ENCODE data around the gene ADGRA3.

DNA sequence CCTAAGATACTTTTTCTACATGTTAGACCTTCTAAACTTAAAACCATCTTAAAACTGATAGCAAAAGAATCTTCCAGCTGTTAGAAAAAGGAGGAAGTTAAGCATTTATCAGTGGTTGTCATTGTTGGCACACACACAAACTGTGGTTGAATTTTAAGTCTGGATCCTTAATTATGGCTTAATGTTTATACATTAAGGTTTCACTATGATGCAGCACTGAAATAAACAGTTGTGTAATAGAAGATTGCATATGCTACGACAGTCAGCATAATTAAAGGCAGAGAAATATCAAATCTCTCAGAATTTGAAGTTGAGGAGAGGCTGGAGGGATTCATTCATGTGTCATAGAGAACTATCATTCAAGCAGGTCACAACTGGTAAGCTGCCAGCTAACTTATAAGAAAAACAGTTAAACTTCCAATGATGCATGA is 32.3 kb downstream of the ADGRA3 start:
- TF ChIP-seq, protein P1, sequence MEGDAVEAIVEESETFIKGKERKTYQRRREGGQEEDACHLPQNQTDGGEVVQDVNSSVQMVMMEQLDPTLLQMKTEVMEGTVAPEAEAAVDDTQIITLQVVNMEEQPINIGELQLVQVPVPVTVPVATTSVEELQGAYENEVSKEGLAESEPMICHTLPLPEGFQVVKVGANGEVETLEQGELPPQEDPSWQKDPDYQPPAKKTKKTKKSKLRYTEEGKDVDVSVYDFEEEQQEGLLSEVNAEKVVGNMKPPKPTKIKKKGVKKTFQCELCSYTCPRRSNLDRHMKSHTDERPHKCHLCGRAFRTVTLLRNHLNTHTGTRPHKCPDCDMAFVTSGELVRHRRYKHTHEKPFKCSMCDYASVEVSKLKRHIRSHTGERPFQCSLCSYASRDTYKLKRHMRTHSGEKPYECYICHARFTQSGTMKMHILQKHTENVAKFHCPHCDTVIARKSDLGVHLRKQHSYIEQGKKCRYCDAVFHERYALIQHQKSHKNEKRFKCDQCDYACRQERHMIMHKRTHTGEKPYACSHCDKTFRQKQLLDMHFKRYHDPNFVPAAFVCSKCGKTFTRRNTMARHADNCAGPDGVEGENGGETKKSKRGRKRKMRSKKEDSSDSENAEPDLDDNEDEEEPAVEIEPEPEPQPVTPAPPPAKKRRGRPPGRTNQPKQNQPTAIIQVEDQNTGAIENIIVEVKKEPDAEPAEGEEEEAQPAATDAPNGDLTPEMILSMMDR (IDR thresholded peaks at IDR 0.05 in 8 of 11, conservative IDR thresholded peaks at IDR 0.05 in 3 of 11), result no peak
- no peak for TF ChIP-seq POLR2AphosphoS5 (IDR thresholded peaks at IDR 0.05)
- no peak for TF ChIP-seq POLR2A (IDR thresholded peaks at IDR 0.05)

Measured in spleen (tissue), 7 donors.